T-helper 9 cell (primary cell): ENCODE data around the gene RASGRP2.

ENCODE experiments used
- DNase-seq: peaks from one replicate; pipeline ENCODE4 v3.0.0-alpha.2; 2020

The RASGRP2 gene

GRCh38 chr11:64770120-64770519 is 26.2 kb upstream of the RASGRP2 start:
- no peak for DNase-seq

- no peak for DNase-seq
Observed at GRCh38 chr11:64769283-64769682, 25.3 kb upstream of the RASGRP2 start.

- no peak for DNase-seq
Observed at GRCh38 chr11:64768300-64768694, 24.4 kb upstream of the RASGRP2 start.

DNA sequence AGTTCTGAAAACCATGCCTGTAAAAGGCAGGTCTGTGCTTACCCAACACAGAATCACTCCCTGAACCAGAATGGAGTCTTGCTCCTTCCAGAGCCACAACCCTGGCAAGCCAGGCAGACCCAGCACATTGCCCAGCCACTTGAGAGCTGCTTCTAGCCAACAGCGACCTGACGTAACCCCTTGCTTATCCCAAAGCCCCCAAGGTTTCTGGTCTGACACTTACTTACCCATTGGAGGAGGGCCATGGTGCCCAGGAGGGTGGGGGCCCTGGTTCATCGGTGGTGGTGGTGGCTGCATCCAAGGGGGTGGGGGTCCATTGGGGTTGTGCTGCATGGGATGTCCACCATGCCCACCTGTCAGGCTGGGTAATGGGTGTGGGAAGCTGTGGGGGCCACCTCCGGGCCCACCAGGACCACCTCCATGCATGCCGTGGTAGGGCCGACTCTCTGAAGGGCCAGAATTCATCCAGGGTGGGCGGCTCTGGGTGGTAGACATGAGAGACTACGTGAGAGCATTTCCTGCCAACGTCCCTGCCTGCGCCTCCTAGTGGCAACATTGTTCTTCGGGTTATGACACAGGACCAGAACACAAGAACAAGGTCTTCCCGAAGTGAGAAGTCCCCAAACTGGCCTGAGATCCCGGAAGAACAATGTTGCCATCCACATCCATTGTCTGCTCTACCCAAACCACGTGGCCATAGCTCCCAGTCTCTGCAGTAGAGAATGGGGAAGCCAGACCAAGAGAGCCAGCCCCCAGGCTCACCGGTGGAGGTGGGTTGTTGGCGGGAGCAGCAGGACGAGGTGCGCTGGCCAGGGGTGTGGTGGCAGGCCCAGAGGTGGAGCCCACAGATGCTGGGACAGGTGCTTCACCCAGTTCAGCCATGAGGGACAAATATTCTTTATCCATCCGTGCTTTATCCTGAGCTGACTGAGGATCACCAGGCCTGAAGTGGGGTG is 23.7 kb upstream of the RASGRP2 start:
- DNase-seq: peak; percentile 85

DNA sequence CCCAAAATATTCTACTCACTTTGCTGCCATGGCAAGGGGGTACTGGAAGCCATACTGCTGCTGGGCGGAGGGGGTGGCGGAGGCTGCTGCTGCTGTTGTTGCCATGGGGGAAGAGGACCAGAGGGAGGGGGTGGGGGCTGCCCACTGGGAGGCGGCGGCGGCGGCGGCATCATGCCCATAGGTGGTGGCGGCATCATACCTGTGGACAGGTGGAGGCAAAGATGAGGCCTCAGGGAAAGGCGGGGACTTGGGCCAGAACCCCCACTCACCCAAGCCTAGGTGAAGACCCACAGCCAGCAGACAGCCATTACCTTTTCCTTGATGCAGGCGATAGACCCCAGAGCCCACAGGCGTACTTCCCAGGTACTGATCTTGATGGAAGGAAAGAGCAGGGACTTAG is 22.9 kb upstream of the RASGRP2 start:
- no peak for DNase-seq

DNA sequence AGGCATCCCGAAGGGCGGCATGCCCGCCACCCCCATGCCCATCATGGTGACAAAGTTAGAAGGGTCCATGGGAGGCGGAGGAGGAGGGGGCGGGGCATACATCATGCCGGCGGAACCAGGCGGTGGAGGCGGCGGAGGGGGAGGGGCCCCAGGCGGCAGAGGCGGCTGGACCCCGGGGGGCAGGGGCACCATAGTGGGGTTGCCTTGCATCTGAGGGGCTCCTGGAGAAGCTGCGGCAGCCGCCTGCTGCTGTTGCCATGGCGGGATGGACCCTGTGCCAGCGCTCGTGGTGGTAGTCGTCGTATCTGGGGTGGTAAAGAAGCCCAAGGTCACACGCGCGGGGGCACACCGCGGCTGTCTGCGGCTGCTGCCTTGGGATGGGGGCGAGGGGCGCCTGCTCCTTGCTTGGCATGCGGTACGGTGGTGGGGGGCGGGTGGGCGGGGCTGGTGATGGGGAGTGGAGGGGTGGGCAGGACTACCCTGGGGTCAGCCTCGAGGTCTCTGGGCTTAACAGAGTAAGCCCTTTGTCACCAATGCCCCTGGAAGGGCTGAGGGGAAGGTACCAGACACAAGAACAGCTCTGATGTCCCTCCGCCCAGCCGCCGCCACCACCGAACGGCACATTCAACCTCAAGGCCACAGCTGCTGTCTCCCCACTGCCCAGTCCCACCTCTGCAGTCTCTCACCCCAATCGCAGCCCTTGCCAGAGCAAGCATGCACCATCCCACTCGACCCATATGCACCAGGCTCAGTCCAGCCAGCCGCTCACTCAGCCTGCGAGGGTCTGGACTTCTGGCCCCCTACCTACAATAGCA is 22.1 kb upstream of the RASGRP2 start:
- no peak for DNase-seq

GRCh38 chr11:64765291-64765850 is 21.4 kb upstream of the RASGRP2 start:
- DNase-seq: no peak

GRCh38 chr11:64764753-64765152 is 20.8 kb upstream of the RASGRP2 start:
- no peak for DNase-seq

- peak; percentile 49 for DNase-seq
Observed at GRCh38 chr11:64764040-64764611, 20.2 kb upstream of the RASGRP2 start.

GRCh38 chr11:64763526-64764039 is 19.6 kb upstream of the RASGRP2 start:
- no peak for DNase-seq

DNA sequence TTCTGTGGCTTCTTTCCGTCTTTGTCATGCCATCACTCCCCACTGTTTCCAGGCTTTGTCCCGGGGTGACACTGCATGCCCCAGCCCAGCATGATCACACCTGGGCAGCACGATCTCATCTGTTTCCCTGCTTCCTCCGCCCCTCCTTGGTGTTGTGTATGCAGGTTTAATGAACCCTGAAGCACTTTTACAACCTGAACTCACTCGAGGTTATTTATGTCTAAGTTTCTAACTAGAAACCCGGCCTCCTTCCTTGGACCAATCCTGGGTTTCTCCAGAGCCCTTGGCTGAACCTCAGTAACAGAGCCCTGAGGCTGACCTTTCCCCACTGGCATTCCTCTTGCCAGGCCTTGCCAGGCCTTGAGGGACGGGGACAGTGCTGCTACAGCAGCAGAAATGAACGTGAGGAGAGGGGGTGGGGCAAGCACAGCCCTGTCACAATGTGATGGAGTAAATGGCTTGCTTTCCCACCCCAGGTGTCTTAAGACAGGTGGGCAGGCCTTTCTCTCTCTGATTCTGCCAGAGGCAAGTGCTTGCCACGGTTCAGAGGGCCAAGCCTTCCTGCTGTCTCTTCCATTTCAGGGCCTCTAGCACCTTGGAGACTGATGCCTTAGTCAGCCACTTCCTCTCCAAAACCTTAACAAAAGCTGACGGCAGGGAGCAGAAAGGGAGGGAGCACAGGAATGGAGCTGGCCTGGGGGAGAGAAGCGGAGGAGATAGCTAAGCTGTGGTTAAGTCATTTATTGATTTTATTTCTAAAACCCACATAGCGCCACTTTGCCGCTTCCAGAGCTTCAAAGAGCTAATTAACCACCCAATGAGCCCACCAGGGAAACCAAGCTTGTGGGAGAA is 19.0 kb upstream of the RASGRP2 start:
- DNase-seq: no peak

DNA sequence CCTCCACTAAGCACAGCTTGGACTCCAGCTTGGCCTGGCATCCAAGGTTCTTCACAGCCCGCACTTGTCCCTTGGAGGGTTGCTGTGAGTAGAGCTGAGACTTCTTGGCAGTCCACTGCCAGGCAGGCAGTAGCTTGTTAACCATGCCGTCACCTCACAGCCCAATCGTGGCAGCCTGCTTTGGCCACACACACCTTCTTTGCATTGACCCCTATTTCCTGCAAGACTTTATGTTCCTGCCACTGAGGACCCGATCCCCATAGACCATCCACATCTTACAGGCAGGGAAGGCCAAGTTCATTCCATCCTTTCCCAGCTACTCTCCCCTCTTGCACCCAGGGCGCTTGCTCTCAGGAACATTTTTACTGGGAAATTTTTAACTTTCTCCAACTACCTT is 18.3 kb upstream of the RASGRP2 start:
- DNase-seq: no peak

DNA sequence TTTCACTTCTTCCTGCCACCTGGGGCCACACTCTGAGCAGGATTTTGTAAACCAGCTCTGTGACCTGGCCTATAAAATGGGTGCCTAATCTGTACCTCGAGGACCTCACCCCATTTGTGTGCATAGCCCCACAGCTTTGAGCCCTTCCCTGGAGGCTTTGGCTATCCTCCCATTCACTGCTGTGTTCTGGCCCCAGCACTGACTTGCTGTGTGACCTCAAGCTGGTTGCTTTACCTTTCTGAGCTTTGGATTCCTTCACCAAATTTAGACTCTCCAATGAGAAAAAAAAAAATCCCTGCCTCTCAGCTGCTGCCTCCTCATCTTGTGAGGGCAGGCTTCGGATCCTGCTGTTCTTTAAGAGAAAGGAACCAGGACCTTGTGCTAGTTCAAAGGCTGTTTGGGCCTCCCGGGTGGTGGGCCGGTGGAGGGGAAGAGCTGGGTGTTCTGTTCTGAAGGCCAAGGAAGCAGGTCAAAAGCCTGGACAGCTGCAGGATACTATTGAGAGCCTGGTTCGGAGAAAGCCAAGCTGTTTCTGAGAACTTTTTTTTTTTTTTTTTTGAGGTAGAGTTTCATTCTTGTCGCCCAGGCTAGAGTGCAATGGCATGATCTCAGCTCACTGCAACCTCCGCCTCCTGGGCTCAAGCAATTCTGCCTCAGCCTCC is 16.9 kb upstream of the RASGRP2 start:
- DNase-seq: no peak

GRCh38 chr11:64759722-64760719 is 16.1 kb upstream of the RASGRP2 start, which contains the start of gene PYGM:
Gene PYGM, minus strand, starts transcription at chr11:64759974. Its CDS starts 76 bp downstream, at chr11:64759898.
- no peak for DNase-seq

- DNase-seq: no peak
Observed at GRCh38 chr11:64759131-64759721, 15.3 kb upstream of the RASGRP2 start.

DNA sequence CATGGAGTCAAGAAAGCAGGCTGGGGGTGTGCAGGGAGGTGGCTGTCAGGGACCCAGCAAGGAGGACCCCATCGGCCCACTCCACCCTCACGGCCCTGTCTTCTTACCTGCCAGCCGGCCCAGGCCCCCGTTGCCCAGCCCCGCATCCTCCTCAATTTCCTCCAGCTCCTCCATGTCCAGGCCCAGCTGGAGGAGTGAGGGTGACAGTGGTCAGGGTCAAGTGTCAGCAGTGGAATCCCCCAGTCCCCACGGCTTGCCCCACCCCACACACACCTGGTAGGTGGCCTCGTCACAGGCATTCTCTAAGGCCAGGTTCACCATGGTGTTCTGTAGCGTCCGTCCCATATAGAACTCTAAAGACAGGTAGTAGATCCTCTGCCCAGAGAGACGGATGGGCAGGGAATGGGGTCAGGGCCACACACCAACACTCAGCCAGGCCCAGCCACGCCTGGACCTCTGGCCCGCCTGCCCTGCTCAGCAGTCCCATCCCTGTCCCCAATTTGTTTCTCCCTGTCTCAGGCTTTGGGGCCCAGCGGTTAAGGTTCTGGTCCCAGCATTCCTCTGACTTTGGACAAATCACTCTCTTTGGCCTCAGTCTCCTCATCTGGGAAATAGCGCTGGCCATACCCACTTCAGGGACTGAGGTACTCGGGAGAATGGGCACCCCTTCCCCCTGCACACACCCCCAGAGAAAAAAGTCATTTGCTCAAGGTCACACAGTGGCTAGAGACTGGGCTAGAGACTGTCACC is 14.6 kb upstream of the RASGRP2 start:
- DNase-seq: no peak

DNA sequence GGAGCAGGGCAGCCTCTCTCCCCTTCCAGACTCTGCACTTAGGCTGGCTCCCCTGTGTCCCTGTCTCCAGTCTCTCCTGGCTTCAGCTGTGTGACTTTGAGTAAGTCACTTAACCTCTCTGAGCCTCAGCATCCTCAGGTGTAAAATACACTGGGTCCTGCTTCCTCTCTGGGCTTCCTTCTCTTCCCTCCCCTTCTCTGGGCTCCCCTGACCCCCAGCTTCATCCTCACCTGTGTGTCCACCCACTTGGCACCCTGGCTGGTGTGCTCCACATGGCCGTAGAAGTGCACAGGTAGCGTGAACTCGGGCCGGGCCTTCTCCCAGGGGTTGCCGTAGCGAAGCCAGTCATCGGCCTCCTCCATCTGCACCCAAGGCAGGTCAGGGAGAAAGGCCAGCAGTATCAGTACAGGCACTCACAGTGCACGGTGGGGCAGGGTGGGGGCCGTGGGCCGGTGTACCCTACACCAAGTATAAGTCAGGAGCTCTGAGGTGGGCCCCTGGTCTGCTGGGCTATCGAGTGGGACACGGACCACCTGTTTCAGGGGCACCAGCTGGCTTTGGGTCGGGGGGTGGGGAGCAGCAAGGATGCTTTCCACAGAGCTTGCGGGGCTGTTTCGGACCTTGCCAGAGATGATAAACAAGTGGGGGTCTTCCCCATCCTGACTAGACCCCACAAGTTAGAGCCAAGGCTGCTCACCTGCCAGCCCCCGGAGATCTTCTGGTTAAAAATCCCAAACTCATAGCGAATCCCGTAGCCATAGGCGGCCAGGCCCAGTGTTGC is 13.8 kb upstream of the RASGRP2 start:
- no peak for DNase-seq
